ENCODE data around the gene ARHGEF5. TPM values are rescaled to one million over a fixed set of nuclear protein-coding genes. Genes with fewer than 3 reads are reported as not detected.
"Not testable (repeated sequence)": the region's sequence is repeated elsewhere in the genome, so short reads cannot be mapped to it uniquely, and the experiment has no call there.

The ARHGEF5 gene
- 9.8 and 11.0 TPM in 2 replicates for total RNA-seq

DNA sequence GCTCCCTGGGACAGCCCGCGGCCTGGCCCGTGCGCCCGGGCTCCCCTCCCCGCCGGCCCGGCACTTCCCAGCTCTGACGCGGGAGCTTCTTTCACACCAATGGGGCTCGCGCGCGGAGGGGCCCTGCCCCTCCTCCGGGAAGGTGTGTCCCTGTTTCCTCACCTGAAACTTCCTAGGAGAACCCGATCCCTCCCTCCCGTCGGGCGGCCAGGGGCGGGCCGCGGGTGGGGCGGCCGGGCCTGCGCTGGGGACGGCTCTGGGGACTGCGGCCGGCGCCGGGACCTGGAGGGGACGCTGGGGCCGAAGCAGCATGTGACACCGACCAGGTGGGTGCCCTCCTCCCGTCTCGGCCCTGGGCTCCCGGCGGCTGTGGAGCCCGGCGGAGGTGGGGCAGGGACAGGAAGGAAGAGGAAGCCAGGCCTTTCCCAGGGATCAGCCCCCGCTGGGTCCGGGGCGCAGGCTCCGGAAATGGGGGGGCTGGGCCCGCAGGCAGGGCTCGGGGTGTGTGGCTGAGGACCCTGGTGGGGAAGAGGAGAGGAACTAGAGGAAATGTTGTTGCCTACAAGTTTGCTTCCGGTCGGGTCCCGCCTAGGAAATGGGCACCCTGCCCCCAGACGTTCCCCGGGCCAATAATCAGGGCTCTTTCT is at the start of gene ARHGEF5:
TSS of gene ARHGEF5 (plus strand) at position 227 of the 647 bp plus-strand sequence. CDS start 7,268 bp downstream, outside the sequence.
- intact Hi-C loops (cut with micrococcal nuclease), result not testable (repeated sequence)

DNA sequence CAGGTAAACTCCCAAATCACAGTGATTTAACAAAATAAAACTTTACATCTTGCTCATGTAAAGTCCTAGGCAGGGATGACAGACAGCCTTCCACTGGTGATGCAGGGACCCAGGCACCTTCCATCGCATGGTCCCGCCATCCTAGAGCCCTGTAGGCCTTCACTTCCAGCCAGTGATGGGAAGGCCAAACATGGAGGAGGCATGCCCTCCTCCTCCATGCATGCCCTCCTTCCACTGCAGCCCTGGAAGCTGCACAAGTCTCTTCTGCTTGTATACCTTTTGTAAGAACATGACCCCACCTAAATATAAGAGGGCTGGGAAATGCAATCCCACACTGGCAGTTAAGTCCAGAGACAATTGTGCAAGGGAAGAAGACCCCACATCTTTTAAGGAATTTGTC is 45.5 kb upstream of the ARHGEF5 start:
- intact Hi-C loops (cut with micrococcal nuclease), result not testable (repeated sequence)

DNA sequence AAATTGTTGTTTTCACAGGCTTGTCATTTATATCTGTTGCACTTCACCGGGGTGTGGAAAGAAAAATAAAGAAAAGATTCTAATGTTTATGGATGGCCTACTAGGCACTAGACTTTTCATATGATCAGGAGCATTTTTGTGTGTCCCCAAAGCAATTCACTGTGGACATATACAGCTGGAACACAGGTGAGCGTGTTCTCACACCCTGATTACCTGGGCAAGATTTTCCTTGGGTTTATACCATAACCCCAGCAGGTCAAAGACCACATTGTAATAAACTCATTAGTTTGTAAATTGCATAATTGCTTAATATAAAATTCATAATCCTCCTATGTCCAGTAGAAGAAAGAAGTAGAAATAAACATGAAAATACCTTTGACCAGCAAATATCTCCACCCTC is 44.0 kb upstream of the ARHGEF5 start:
- intact Hi-C loops (cut with micrococcal nuclease), result not testable (repeated sequence)

DNA sequence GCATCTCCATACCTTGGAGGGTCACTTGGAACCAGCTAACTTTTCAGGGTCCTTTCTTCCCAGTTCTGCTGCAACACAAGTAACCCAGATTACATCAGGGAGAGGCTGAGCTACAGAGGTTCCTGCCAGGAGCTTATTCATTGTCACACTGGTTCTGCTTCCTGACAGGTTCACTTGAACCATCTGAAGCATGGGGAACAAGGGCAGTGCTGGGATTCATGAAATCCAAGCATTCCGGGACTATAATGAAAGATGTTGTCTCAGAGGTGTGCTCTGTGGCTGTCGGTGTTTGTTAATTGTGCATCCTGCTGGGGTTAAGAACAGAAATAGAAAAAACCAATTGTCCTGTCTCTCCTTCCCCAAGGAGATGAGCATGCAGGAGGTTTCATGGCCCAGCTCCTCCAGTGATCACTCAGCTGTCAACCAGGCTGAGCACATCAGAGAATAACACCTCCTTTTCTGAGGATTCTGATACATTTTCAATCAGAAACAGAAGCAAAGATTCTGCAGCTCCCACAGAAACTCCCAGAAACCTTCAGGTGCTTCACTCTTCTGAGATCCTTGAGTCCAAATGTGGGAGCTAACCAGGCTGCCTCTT is 43.2 kb upstream of the ARHGEF5 start, which contains the start of gene OR2A1:
TSS of gene OR2A1 (plus strand) at position 548 of the 598 bp plus-strand sequence. CDS start 5,706 bp downstream, outside the sequence.
- intact Hi-C loops (cut with micrococcal nuclease), result not testable (repeated sequence)

DNA sequence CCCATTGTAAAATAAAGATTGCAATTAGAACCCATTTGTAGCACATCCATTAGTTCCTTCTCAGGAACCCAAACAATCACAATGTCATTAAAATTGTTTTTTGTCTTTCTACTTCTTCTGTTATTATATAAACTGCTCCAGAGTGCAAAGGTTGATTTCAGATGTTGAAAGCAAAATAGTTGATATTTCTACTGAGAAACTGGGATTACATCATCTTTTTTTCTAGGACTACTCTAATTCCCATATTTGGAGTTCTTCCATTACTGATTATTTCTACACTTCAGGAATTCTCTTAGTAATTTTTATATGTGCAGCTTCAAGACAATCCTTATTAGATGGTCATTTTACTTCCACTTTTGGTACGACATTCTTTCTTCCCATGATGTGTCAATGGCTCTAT is 37.7 kb upstream of the ARHGEF5 start:
- intact Hi-C loops (cut with micrococcal nuclease), result not testable (repeated sequence)

DNA sequence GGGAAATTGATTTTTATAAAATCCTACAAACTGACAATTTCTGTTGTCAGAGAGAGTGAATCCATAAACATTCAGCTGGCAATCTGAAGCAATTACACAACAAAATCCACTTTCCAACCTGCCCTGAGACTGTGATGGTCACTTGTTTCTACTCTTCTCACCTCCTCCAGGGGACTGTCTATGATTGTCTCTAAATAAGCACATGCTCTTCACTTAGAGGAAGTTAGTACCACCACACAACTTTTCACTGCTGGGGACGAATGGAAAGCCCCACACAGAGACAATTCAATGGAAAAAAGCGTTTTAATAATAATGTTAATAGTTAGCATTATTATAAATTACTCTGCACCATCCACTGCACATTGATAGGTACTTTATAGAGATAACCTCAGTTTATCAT is 35.7 kb upstream of the ARHGEF5 start:
- intact Hi-C loops (cut with micrococcal nuclease), result not testable (repeated sequence)

DNA sequence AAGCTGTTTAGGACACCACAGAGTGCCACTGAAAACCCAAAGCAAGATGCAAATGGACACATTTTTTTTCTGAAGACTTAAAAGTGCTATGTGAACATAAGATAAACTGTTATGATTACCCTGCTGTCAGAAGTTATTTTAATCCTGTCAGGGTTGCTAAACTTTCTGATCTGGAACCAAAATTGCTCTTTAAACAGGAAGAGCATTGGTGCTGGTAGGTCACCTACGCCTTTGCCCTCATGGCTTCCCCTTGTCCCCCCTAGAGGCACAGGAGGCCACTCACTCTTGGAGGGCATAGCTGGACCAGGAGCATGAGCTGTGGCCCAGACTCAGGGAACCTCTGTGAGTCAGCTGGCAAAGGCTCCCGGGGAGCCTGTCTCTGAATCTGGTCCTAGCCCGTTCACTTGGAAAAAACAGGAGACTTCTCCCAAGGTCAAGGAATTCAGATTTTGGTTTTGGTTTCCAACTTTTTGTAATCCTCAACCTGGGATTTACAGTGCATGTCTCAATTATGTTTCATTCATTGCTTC is 33.5 kb upstream of the ARHGEF5 start:
- intact Hi-C loops (cut with micrococcal nuclease), result not testable (repeated sequence)

DNA sequence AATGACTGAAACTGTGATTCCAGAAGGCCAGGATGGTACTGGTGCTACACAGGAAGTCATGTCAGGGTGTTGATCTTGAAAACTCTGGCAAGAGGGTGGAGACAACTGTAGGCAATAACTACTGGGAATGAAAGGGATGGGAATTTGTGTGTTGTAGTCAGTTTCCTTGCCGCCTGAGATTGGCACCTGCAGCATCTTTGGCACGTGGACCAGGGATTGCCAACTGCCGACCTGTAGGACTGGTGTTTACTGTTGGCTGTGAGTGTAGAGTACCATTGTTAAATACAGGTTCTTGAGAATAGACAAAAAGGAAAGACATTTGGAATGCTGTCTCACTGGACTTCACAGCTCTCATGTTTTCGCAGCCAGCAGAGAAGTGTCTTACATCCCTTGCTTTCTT is 31.8 kb upstream of the ARHGEF5 start:
- intact Hi-C loops (cut with micrococcal nuclease), result not testable (repeated sequence)

DNA sequence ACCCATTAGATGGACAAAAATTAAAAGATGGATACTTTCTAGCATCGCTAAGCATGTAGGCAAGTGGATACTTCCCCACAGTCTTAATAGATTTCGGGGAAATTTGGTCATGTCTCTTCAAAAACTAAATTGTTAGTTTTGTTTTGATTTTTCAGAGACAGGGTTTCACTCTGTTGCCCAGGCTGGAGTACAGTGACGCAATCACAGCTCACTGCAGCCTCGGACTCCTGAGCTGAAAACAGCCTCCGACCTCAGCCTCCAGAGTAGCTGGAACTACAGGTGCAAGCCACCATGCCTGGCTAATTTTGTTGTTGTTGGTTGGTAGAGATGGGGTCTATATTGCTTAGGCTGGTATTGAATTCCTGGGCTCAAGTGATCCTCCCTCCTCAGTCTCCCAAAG is 29.3 kb upstream of the ARHGEF5 start:
- intact Hi-C loops (cut with micrococcal nuclease), result not testable (repeated sequence)

DNA sequence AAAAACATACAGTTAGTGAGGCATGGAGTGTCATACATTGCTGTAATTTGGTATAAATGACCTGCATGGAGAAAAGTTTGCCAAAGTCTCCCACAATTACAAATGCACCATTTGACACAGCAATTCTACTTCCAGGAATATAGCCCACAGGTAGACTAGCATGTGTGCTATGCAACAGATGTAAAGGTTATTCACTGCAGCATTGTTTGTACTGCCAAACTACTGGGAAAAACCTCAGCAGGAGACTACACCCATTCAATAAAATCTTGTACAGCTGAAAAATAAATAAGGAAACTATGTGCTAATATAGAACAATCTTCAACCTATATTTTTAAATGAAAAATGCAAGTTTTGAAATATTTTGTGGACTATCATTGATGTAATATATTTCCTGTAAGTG is 25.2 kb upstream of the ARHGEF5 start:
- intact Hi-C loops (cut with micrococcal nuclease), result not testable (repeated sequence)

DNA sequence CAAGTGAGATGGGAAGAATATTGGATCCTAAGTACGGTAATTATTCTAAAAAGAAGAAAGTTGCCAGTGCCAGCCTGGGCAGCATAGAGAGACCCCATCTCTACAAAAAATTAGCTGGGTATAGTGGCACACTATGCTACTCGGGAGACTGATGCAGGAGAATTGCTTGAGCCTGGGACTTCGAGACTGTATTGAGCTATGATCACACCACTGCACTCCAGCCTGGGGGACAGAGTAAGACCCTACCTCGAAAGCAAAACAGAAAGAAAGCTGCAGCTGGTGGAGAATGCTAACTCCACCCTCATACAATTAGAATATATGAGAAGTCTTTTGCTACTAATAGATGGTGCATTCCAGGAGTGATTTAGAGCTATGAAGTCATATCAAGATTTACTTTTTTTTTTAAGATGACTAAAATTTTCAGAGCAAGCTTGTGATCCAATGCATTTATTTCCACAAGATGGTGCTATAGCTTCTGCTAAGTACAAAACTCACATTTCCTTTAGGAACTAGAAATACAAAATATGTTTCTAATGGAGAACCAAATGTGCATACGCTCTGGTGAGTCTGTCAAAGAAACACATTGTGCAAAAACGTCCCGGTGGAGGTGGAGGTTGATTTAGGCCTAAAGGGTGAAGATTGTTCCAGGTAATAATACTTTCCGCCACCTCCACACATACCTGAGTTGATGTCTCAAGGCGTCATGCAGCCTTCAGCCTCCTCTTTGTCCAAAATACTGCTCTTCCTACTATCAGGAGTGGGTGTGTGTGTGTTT is 23.8 kb upstream of the ARHGEF5 start:
- intact Hi-C loops (cut with micrococcal nuclease), result not testable (repeated sequence)

DNA sequence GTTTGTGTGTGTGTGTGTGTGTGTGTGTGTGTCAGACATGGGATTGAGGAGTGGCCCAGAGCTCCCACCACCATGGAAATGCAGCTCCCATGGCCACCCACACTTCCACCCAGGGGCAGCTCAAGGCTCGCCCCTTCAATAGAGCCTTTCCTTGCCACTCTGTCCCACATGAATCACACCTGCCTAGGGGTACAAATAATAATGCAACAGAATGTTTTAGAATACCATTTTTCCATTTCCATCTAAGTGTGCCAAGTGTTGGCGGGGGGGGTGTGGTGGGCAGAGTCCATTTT is 23.3 kb upstream of the ARHGEF5 start:
- intact Hi-C loops (cut with micrococcal nuclease), result not testable (repeated sequence)

DNA sequence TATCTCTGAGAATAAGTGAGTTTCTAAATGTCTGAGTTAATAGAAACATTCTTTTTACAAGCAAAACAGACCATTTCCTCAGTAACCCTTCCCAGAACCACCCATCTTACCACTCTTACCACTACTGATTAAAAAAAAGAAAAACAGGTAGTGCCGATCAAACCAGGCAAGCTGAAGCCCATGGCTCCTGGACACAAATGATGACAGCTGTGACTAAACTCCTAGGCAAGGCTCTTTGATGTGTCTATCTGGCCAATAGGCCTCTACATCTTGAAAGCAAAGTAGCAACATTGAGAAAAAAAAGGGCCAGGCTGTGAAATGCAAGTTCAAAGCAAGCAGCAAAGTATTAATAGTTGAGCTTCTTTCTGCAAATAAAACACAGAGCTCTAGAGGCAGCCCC is 6.6 kb upstream of the ARHGEF5 start:
- intact Hi-C loops (cut with micrococcal nuclease), result not testable (repeated sequence)

DNA sequence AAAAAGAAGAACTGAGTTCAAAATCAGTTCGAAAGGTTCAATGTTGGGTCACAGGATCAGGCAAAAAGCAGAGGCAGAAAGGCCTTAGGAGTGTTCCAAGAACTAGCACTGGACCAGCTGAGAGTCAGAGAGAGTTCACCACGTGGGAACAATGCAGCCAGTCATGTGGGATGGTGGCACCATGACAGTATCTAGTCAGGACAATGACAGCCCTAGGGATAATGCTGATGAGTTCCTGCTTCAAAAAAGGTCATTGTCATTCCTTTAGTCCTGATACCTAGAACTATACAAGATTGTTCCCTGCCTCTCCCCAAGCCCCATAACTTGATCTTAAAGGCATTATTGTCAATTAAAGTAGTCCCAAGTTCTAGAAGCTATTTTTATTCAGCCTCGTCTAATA is 3.5 kb upstream of the ARHGEF5 start:
- intact Hi-C loops (cut with micrococcal nuclease), result not testable (repeated sequence)

DNA sequence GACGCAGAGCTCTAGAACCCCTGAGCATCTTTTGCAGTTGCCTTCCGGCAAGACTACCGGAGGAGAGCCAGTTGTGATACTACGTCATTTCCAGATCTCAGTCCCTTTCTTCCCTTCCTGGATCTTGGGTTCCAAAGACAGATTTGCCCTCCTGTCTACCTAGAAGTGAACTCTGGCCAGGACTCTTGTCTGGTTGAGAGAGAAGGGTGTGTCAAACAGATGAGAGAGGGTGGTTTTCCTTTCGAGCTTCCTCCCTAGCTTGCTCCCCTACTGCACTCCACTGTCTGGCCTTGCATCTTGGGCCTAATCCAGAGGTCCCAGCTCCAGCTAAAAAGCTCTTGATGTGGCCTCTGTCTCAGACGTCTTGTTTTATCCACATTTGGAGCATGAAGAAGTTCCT is 983 bp downstream of the ARHGEF5 start:
- intact Hi-C loops (cut with micrococcal nuclease), result not testable (repeated sequence)

DNA sequence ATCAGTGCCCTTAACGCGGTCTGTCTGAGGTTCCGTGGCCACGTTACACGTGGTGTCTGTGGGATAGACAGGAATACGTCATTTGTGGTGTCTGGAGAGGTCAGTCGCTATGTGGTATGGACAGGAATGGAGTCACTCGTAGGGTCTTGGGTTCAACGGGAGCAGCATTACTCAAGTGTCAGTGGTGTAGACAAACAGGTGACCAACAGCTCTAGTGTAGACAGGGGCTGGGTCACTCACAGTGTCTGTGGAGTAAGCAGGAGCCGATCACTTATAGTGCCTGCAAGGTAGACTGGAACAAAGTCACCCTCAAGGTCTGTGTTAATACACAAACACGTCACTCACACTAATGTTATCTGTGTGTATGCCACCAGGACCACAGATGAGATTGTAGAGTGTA is 1.7 kb downstream of the ARHGEF5 start:
- intact Hi-C loops (cut with micrococcal nuclease), result not testable (repeated sequence)

DNA sequence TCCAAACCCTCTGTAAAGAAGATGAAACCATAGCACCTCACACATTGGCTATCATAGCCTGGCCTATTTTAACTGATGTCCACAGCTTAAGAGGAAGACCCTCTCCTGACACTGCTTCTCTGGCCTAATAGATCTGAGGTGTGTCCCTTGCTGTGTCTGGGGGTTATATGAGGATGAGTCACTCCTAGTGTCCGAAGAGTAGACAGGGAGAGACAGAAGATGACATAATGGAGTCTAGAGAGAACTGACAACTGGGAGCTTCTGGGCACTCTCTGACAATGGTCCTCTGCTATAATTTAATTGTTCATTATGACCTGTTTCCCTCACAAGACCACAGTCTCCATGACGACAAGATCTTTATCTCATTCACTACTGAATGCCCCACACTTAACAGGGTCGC is 6.9 kb downstream of the ARHGEF5 start:
- intact Hi-C loops (cut with micrococcal nuclease), result not testable (repeated sequence)

DNA sequence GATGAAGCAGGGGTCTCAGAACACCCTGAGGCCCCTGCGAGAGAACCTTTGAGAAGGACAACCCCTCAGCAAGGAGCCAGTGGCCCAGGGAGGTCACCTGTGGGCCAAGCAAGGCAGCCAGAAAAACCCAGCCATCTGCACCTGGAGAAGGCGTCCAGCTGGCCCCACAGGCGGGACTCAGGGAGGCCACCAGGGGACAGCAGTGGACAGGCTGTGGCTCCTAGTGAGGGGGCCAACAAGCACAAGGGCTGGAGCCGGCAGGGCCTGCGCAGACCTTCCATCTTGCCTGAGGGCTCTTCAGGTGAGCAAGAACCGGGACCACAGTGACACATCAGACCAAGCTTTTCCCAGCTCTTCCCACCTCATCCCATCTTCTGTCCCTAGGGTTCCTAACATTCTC is 10.3 kb downstream of the ARHGEF5 start:
- intact Hi-C loops (cut with micrococcal nuclease), result not testable (repeated sequence)

DNA sequence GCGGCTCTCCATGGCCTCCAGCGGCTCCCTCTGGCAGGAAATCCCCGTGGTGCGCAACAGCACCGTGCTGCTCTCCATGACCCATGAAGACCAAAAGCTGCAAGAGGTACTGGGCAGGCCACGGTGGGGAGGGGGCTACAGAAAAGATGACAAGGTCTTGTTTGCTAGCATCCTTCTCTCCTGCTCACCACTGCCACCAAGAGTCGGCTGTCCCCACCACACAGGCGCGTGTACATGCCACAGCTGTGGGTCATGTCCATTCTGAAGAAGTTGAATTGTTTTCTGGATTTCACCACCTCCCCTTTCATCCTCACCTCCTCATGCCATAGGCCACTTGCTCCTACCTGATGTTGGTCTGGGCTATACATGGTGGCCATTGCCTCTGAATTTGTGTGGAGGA is 12.0 kb downstream of the ARHGEF5 start:
- intact Hi-C loops (cut with micrococcal nuclease), result not testable (repeated sequence)

DNA sequence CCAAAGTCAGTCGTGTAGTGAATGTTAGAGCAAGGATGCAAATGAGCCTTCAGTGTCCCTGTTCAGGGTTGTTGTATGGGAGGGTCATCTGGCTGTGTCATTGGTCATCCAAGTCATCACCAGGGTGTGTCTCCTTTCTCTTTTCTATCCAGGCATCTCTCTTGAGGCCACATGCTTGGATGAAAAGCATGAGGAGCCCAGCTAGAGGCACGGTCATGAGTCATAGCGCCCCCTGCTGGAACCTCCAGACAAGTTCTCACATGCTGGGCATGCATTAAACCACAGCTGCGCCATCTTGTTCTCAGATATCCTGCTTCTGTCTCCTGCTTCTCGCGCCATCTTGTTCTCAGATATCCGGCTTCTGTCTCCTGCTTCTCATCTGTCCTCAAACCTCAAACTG is 14.0 kb downstream of the ARHGEF5 start:
- intact Hi-C loops (cut with micrococcal nuclease), result not testable (repeated sequence)

DNA sequence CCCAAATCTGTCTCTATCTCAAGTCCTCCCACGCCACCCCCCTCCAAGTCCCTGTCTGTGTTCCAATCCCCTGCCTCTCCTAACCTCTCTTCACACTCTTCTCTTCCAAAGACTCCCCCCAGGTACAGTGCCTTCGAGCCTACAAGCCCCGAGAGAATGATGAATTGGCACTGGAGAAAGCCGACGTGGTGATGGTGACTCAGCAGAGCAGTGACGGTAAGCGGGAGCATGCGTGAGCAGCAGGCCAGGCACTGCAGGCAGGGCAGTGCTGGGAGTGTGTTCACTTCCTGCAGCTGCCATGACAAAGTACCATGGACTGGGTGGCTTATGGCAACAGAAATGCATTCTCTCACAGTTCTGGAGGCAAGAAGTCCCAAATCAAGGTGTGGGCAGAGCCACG is 23.4 kb downstream of the ARHGEF5 start:
- intact Hi-C loops (cut with micrococcal nuclease), result no loop called here

DNA sequence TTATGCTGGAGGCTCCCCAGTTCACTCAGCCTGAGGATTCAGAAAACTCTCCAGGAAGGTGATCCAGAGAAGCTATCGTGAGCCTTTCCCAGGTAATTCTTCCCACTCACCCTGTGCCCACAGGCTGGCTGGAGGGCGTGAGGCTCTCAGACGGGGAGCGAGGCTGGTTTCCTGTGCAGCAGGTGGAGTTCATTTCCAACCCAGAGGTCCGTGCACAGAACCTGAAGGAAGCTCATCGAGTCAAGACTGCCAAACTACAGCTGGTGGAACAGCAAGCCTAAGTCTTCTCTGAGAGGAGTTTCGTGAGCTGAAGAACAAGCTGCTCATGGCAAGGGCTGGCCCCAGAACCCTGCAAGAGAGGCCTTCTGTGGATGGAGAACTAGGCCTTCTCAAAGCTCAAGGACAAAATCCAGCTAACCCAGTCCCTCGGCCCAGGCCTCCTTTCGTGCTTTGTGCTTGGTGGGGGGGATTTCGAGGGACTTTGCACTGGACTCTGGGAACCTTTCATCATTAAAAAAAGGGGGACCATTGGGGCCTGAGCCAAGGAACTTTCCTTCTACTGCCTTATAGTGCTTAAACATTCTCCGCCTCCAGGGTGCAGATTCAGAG is 24.7 kb downstream of the ARHGEF5 start:
- intact Hi-C loops (cut with micrococcal nuclease), result no loop called here

Data from T-helper 1 cell treated with Interleukin-12 subunit alpha and Interleukin-12 subunit beta and Interleukin-4 antibody, amounts not matched to agents 30 ng/mL and 1 ng/mL, for 36 hours (primary cell).